HG02852 (cell line): ENCODE results near the gene ABCA6.

Experiments
- ATAC-seq: cut with Tn5 transposase; IDR thresholded peaks from one replicate; pipeline ENCODE4 v1.9.1; 2021; ENCODE audit warnings: mild to moderate bottlenecking, moderate library complexity; ENCODE audit not compliant: unreplicated experiment

Gene ABCA6

DNA sequence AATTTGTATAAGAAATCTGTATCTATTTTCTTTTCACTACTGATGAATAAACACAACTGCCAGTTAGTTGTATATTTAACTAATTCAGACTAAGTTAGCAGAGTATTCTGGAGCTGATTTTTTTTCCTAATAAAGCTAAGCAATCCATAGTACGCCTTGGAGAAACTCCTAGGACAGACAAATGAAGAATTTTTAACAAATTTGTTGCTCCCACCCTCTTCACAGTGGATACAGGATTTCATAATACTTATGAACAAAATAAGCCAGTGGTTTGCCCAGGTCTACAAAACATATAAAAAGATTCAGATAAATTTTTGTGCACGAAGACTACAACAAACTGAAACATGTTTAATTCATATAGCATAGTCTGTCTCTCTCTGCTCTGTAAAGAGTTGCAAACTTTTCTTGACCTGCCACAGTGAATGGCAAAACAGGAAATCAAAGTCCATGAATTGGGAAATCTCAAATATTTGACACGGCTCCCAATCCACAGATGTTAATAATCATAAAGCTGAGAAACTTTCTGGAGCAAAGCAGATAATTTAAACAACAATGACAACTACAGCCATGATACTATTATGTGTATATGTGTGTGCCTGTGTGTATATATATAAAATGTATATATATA, 594 bp upstream of the ABCA6 start:
- no peak for ATAC-seq

GRCh38 chr17:69134112-69134511, 7.6 kb downstream of the ABCA6 start:
- ATAC-seq: no peak

GRCh38 chr17:69130627-69131296, 10.9 kb downstream of the ABCA6 start:
- ATAC-seq: no peak

GRCh38 chr17:69123626-69124025, 18.1 kb downstream of the ABCA6 start:
- no peak for ATAC-seq

GRCh38 chr17:69122065-69122464, 19.6 kb downstream of the ABCA6 start:
- ATAC-seq: no peak

DNA sequence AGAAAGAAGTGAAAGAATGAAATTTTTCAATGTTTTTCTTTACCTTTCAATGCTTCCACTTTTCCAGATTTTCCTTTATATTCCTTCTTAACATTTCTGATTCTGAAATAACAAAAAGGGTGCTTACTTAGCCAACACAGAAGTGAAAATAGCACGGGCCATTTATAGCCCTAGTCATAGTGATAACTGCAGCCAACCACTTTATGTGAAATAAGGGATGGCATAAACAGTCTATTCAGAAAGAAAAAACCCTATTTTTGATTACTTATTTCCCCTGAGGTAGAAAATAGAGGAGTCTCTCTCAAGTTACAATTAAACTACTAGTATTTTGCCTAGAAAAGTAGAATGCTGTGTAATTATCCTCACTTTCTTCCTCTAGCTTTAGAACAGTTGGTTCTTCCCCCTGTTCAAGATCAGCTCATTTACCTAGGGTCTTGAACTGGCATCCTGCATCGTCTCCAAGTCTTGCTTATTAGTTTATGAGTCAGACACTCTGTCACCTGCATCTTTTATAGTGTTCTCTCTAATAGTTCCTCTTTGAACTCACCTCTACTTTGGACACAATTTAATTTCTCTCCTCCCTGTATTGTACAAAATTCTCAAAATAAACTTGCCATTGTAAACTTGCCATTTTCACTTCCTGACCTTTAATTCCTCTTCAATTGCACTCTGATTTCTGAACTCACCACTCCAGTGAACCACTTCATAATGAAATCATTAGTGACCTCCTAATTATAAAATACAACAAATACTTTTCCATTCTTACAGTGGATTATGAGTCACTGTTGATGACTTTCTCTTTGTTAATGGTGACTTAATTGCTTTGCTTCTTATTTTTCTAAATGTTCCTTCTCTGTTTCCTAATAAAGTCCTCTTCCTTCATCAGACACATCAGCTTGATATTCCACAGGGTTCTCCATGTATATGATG, 23.6 kb downstream of the ABCA6 start:
- ATAC-seq: peak; percentile 43

DNA sequence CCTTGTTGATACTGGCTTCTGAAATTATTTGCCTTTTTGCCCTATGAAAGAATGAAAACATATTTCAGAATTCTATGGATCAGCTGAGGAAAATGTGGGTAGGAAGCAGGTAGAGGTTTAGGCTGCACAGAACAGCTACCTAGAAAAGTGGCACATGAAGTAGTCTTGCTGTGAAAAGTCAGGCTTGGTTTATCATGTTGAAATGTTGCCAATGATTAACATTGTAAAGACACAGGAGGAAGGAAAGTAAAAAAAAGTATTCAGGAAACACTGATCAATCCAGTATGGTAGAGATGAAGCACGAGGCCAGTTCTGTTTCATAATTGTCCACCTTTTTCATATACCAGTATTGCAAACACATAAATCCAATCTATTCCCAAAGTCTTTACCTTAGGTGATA, 29.9 kb downstream of the ABCA6 start:
- no peak for ATAC-seq

DNA sequence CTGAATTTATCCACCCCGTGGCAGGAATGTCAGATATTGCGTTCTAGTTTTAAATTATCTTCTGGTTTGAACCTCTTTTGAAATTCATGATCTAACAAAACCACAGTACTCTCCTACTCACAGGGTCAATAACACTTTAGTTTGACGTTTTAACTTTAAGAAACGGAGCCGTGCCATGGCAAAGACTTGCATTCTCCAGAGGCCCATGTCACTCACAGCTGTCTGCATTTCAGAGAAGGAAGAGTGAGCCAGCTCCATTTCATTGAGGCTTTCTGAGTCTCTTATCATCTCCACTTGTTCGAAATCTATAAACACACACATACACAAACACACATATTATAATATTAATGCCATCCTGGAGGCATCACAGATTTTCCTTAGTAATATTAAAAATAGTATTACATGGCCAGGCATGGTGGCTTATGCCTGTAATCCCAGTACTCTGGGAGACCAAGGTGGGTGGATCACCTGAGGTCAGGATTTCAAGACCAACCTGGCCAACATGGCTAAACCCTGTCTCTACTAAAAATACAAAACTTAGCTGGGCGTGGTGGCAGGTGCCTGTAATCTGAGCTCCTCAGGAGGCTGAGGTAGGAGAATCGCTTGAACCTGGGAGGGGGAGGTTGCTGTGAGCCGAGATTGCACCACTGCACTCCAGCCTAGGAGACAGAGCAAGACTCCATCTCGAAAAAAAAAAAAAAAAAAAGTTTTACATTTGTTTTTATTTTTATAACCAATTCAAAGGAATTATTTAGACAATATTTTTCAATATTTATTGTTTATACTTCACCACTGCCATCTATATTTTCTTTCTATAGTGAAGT, 35.6 kb downstream of the ABCA6 start:
- no peak for ATAC-seq

DNA sequence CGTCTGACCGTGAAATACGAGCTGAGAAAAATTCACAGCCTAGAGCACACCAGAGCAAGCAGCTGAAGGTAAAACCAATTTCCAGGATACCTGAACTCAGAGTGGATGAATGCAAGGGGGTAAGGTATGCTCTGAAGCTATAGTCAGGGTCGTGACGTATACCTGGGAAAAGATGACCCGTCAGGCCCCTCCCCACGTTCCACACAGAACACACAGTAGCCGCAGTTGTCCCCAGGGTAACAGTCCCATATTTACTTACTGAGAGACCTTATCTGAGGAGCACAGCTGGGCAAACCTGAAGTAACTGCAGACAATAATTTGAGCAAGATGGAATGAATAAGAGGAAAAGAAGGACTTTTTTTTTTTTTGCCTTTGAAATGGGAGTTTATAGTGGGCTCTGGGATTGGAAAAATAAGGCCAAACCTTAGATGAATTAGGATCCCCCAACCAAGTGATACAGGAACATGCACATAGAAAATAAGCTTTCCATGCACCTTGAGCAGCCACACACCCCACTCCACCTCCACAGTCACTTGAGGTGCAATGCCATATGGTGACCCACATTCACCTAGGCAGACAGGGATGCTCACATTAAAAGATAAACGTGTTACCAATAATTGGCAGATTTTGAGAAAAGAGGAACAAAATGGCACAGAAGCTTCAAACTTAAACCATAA, 38.0 kb downstream of the ABCA6 start:
- no peak for ATAC-seq

- ATAC-seq: no peak
These were observed 43.1 kb downstream of the ABCA6 start for GRCh38 chr17:69098625-69099024.

GRCh38 chr17:69096541-69096940, 45.2 kb downstream of the ABCA6 start:
- ATAC-seq: no peak

GRCh38 chr17:69093995-69094394, 47.7 kb downstream of the ABCA6 start:
- no peak for ATAC-seq

- ATAC-seq: no peak
These were observed 48.4 kb downstream of the ABCA6 start for GRCh38 chr17:69093279-69093789.

- ATAC-seq: no peak
These were observed 51.3 kb downstream of the ABCA6 start for GRCh38 chr17:69090365-69090764.

DNA sequence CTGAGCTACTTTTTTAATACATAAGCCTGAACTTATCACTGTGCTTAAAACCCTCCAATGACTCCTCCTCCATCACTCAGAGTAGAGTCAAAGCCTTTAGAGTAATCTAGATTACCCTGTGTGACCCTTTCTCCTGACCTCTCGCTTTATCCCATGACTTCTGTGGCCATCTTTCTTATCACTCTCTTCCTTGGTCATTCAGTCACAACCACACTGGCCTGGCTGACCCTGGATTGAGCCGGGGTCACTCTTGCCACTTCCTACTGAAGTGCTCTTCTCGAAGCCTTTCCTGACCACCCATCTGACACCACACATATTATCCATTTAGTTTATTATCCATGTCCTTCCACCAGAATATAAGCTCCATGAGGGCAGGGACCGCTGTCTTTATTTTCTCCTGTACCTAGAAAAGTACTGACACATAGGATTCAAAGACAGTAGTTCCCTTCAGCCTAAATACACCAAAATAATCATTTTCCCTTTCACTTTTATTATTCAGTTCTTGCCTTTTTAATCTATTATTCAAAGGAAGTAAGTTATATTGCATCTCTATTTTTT, 53.0 kb downstream of the ABCA6 start:
- no peak for ATAC-seq

DNA sequence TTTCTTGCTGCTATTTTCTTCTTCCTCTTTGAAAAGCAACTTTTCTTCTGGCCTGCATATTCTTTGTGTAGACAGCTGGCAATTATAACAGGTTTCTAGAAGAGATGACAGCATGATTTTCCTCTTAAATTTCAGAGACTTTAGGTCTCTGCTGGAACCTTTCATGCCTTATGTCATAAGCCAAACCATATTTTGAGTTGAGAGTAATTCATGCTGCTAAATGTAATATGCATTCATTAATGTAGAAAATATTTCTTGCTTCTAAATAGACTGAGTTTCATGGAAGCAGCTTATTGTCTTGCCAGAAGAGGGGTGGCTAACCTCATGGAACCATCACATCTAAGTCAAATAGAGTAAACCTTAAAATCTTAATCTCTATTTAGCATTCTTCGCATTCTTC, 55.1 kb downstream of the ABCA6 start:
- no peak for ATAC-seq

DNA sequence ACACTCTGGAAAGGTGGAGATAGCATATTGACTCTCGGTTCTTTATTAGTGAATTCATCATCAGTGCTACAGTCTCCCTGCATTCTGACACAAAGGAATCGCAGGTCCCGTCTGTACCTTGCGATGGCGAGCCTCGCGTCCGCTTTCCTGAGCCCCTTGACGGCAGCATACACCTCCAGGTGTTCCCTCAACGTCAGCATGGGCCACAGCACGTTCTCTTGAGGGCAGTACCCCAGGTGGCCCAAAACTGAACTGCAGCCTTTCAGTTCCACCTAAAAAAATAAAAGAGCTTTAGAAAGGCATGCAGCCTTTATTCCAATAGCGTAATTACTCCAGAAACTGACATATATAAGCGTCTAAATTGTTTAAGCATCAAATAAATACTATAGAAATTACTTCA, 56.8 kb downstream of the ABCA6 start:
- ATAC-seq: no peak

- no peak for ATAC-seq
These were observed 59.0 kb downstream of the ABCA6 start for GRCh38 chr17:69082696-69083095.

DNA sequence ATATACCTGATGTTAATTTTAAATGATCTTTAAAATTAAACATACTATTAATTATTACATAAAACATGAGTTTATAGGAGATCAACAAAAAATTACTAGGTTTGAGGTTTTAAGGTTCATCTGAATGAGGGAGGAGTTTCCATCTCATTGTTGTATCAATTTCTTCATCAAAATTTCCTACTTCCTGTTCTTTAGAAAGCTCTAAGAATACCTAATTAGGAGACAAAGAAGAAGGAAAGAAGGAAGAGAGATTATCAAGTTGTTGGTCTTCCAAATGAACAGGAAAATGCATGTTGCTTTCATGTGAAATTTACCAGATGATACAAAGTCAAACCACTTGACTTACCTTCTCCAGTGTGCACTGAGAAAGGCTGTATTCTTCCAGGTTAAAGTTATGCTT, 62.8 kb downstream of the ABCA6 start:
- ATAC-seq: no peak

DNA sequence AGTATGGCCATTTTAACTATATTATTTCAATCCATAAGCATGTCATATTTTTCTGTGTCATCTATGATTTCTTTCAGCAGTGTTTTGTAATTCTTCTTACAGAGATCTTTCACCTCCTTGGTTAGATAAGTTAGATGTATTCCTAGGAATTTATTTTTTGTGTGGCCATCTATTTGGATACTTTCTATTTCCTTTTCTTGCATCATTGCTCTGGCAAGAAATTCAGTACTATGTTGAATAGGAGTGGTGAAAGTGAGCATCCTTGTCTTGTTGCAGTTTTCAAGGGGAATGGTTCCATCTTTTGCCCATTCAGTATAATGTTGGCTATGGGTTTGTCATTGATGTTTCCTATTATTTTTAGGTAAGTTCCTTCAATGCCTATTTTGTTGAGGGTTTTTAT, 65.9 kb downstream of the ABCA6 start:
- ATAC-seq: no peak
